NCI-H2171 treated with DMSO at 0.1 percent for 48 hours (cell line): ENCODE measurements around the gene ALB.

ENCODE experiments used
- DNase-seq: peaks from one replicate; lab custom pipeline; 2025; lab: John Stamatoyannopoulos, UW

ALB gene

DNA sequence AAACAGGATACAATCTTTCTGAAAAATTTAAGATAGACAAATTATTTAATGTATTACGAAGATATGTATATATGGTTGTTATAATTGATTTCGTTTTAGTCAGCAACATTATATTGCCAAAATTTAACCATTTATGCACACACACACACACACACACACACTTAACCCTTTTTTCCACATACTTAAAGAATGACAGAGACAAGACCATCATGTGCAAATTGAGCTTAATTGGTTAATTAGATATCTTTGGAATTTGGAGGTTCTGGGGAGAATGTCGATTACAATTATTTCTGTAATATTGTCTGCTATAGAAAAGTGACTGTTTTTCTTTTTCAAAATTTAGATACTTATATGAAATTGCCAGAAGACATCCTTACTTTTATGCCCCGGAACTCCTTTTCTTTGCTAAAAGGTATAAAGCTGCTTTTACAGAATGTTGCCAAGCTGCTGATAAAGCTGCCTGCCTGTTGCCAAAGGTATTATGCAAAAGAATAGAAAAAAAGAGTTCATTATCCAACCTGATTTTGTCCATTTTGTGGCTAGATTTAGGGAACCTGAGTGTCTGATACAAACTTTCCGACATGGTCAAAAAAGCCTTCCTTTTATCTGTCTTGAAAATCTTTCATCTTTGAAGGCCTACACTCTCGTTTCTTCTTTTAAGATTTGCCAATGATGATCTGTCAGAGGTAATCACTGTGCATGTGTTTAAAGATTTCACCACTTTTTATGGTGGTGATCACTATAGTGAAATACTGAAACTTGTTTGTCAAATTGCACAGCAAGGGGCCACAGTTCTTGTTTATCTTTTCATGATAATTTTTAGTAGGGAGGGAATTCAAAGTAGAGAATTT lies 5.2 kb downstream of the ALB start:
- DNase-seq, result no peak

DNA sequence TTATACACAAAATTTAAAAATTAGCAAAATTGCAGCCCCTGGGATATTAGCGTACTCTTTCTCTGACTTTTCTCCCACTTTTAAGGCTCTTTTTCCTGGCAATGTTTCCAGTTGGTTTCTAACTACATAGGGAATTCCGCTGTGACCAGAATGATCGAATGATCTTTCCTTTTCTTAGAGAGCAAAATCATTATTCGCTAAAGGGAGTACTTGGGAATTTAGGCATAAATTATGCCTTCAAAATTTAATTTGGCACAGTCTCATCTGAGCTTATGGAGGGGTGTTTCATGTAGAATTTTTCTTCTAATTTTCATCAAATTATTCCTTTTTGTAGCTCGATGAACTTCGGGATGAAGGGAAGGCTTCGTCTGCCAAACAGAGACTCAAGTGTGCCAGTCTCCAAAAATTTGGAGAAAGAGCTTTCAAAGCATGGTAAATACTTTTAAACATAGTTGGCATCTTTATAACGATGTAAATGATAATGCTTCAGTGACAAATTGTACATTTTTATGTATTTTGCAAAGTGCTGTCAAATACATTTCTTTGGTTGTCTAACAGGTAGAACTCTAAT lies 6.0 kb downstream of the ALB start:
- DNase-seq, result no peak

DNA sequence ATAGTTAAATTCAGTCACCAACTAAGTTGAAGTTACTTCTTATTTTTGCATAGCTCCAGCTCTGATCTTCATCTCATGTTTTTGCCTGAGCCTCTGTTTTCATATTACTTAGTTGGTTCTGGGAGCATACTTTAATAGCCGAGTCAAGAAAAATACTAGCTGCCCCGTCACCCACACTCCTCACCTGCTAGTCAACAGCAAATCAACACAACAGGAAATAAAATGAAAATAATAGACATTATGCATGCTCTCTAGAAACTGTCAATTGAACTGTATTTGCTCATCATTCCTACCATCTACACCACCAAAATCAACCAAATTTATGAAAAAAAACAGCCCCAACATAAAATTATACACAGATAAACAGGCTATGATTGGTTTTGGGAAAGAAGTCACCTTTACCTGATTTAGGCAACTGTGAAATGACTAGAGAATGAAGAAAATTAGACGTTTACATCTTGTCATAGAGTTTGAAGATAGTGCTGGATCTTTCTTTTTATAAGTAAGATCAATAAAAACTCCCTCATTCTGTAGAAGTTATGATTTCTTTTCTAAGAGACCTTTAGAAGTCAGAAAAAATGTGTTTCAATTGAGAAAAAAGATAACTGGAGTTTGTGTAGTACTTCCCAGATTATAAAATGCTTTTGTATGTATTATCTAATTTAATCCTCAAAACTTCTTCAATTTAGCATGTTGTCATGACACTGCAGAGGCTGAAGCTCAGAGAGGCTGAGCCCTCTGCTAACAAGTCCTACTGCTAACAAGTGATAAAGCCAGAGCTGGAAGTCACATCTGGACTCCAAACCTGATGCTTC lies 7.0 kb downstream of the ALB start:
- DNase-seq, result no peak

DNA sequence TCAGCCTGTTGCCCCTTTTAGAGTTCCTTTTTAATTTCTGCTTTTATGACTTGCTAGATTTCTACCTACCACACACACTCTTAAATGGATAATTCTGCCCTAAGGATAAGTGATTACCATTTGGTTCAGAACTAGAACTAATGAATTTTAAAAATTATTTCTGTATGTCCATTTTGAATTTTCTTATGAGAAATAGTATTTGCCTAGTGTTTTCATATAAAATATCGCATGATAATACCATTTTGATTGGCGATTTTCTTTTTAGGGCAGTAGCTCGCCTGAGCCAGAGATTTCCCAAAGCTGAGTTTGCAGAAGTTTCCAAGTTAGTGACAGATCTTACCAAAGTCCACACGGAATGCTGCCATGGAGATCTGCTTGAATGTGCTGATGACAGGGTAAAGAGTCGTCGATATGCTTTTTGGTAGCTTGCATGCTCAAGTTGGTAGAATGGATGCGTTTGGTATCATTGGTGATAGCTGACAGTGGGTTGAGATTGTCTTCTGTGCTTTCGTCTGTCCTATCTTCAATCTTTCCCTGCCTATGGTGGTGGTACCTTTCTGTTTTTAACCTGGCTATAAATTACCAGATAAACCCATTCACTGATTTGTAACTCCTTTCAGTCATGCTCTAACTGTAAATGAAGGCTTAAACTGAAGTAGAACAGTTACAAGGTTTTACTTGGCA lies 7.8 kb downstream of the ALB start:
- DNase-seq, result no peak

DNA sequence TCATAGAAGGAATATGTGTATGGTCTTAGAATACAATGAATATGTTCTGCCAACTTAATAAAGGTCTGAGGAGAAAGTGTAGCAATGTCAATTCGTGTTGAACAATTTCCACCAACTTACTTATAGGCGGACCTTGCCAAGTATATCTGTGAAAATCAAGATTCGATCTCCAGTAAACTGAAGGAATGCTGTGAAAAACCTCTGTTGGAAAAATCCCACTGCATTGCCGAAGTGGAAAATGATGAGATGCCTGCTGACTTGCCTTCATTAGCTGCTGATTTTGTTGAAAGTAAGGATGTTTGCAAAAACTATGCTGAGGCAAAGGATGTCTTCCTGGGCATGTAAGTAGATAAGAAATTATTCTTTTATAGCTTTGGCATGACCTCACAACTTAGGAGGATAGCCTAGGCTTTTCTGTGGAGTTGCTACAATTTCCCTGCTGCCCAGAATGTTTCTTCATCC lies 9.2 kb downstream of the ALB start:
- DNase-seq, result no peak

DNA sequence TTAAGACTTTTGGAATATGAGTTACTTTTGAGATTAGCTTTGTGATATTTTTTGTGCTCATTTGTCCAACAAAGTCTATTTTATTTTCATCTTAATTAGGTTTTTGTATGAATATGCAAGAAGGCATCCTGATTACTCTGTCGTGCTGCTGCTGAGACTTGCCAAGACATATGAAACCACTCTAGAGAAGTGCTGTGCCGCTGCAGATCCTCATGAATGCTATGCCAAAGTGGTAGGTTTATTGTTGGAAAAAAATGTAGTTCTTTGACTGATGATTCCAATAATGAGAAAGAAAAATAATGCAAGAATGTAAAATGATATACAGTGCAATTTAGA lies 10.8 kb downstream of the ALB start:
- no peak for DNase-seq

DNA sequence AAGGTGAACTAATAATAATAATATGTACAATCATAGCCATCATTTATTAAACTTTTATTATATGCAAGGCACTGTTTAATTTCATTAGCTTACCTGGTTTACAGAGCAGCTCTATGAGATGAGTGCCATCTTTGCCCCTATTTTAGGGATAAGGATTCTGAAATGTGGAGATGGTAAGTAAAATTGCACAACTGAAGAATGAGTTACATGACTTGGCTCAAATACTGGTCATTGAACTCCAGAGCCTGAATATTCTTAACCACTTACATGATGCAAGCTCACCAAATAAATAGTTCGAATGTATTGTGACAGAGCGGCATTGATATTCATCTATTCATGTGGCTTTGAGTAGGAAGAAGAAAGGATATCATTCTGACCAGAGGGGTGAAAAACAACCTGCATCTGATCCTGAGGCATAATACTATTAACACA lies 11.7 kb downstream of the ALB start:
- DNase-seq, result no peak

DNA sequence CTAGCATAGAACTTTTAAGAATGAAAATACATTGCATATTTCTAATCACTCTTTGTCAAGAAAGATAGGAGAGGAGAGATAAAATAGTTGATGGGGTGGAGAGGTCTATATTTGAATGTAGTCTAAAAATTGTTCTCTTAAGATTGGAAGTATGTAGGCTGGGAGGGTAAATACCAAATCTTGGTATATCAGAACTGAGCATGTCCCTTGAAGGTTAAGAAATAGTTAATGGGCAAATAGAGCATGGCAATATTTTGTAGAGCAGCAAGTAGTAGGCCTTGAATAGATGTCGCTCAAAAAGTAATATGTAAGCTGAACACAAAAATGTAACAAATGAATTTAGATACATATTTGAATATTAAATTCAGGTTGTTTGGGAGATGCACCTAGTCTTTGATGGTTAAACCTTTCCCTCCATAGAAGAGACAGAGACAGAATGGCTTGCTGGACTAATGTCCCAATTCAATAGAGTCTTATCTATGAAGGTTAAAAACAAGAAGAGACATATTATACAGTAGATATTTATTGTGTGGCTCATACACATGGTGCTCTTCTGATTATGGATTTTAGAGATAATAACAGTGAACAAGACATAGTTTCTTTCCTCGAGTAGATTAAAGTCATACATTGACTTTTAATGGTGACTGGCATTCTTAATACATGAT lies 12.5 kb downstream of the ALB start:
- no peak for DNase-seq

DNA sequence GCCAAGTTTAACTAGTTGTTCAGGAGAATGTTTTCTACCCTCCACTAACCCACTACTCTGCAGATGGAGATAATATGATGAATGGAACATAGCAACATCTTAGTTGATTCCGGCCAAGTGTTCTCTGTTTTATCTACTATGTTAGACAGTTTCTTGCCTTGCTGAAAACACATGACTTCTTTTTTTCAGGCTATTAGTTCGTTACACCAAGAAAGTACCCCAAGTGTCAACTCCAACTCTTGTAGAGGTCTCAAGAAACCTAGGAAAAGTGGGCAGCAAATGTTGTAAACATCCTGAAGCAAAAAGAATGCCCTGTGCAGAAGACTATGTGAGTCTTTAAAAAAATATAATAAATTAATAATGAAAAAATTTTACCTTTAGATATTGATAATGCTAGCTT lies 13.3 kb downstream of the ALB start:
- no peak for DNase-seq

DNA sequence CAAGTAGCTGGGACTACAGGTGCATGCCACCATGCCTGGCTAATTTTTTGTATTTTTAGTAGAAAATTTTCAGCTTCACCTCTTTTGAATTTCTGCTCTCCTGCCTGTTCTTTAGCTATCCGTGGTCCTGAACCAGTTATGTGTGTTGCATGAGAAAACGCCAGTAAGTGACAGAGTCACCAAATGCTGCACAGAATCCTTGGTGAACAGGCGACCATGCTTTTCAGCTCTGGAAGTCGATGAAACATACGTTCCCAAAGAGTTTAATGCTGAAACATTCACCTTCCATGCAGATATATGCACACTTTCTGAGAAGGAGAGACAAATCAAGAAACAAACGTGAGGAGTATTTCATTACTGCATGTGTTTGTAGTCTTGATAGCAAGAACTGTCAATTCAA lies 13.9 kb downstream of the ALB start:
- no peak for DNase-seq

DNA sequence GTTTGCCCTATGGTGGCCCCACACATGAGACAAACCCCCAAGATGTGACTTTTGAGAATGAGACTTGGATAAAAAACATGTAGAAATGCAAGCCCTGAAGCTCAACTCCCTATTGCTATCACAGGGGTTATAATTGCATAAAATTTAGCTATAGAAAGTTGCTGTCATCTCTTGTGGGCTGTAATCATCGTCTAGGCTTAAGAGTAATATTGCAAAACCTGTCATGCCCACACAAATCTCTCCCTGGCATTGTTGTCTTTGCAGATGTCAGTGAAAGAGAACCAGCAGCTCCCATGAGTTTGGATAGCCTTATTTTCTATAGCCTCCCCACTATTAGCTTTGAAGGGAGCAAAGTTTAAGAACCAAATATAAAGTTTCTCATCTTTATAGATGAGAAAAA lies 14.6 kb downstream of the ALB start:
- DNase-seq, result no peak

DNA sequence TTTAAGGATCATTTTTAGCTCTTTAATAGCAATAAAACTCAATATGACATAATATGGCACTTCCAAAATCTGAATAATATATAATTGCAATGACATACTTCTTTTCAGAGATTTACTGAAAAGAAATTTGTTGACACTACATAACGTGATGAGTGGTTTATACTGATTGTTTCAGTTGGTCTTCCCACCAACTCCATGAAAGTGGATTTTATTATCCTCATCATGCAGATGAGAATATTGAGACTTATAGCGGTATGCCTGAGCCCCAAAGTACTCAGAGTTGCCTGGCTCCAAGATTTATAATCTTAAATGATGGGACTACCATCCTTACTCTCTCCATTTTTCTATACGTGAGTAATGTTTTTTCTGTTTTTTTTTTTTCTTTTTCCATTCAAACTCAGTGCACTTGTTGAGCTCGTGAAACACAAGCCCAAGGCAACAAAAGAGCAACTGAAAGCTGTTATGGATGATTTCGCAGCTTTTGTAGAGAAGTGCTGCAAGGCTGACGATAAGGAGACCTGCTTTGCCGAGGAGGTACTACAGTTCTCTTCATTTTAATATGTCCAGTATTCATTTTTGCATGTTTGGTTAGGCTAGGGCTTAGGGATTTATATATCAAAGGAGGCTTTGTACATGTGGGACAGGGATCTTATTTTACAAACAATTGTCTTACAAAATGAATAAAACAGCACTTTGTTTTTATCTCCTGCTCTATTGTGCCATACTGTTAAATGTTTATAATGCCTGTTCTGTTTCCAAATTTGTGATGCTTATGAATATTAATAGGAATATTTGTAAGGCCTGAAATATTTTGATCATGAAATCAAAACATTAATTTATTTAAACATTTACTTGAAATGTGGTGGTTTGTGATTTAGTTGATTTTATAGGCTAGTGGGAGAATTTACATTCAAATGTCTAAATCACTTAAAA lies 15.3 kb downstream of the ALB start:
- no peak for DNase-seq

DNA sequence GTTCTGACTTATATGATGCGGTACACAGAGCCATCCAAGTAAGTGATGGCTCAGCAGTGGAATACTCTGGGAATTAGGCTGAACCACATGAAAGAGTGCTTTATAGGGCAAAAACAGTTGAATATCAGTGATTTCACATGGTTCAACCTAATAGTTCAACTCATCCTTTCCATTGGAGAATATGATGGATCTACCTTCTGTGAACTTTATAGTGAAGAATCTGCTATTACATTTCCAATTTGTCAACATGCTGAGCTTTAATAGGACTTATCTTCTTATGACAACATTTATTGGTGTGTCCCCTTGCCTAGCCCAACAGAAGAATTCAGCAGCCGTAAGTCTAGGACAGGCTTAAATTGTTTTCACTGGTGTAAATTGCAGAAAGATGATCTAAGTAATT lies 16.5 kb downstream of the ALB start:
- no peak for DNase-seq

DNA sequence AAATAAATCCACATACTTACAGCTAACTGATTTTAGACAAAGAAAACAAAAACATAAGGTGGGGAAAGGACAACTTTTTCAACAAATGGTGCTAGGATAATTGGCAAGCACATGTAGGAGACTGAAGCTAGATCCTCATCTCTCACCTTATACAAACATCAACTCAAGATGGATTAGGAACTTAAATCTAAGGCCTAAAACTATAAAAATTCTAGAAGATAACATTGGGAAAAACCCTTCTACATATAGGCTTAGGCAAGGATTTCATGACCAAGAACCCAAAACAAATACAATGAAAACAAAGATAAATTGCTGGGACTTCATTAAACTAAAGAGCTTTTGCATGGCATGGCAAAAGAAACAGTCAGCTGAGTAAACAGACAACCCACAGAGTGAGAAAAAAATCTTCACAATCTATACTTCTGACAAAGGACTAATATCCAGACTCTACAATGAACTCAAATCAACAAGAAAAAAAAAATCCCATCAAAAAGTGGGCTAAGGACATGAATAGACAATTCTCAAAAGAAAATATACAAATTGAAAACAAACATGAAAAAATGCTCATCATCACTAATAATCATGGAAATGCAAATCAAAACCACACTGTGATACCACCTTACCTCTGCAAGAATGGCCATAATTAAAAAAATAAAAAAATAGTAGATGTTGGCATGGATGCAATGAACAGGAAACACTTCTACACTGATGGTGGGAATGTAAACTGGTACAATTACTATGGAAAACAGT lies 17.8 kb downstream of the ALB start:
- no peak for DNase-seq

DNA sequence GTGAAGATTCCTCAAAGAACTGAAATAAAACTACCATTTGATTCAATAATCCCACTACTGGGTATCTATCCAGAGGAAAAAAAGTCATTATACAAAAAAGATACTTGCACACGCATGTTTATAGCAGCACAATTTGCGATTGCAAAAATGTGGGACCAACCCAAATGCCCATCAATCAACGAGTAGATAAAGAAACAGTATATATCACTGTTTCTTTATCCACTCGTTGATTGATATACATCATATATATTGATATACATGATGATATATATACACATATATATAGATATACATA lies 18.3 kb downstream of the ALB start:
- no peak for DNase-seq

DNA sequence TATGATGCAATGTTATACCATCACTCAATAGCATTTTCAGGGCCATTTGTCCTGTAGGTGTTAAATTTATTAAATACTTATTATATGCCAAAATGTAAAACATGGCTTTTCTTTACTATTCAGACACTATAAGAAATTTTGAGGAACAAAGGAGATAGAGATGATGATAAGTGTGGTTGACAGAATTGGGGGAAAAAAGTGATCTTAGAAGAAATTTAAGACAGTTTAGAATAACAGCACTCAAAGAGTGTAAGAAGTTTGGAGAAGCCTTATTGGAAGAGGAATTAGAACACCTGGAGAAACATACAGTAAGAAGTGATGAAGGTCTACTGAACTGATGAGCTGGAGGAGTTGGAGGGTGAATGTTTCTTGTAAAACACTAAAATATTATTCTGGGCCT lies 19.1 kb downstream of the ALB start:
- no peak for DNase-seq

DNA sequence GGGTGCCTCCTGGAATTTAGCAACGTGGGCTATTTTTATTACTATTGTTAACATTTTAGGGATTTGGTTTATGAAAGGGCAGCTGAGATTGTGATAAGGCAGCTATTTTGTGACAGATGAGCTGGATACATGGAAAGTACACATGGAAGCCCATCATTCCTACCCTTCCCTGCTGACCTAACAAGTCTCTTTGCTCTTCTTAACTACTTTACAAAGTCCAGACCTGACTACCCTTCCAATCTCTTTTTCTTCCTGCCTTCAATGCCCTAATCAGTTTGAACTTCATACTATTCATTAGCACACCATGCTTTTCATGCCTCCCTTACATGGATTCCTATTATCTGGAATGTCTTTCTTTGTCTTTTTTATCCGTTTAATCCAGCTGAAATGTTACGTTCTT lies 22.6 kb downstream of the ALB start:
- no peak for DNase-seq

DNA sequence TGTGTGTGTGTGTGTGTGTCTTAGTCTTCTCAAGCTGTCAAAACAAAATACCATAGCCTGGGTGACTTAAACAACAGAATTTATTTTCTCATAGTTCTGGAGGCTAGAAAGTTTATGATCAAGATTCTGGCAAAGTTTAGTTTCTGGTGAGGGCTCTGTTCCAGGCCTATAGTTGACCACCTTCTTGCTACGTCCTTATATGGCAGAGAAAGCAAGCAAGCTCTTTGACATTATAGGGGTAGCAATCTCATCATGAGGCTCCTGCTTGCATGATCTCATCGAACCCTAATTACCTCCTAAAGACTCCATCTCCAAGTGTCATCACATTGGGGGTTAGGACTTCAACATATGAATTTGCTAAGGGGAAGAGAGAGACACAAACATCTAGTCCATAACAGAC lies 25.0 kb downstream of the ALB start:
- no peak for DNase-seq

DNA sequence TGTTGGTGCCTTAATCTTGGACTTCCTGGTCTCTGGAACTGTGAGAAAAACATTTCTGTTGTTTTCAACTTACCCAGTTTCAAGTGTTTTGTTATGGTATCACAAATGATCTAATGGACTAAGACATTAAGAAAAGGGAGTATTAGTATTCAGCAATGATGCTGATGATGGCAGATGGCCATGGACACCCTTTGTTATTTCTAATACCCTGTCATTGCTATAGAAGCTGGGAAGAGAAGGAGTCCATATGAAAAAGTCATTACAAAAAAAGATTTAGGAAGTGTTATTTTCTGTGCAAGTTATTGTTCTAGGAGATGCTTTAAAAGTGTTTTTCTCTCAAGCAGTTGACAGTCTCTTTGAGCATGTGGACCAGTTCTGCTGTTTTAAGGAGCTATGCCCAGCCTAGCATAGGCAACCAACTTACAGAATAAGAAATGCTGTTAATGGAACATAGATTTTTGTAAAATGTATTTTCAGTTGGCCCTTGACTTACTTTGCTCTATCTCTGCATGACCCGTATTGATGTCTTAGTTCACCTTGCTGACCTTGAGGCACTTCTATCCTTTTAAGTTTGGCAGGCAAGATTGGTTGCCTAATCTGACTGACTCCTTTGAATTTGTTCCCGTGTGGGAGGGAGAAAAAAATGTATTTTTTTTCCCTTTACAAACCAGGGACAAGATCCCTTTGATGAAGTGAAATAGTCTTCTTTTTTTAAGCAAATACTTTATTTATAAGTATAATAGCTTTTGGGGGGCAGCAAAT lies 25.9 kb downstream of the ALB start:
- no peak for DNase-seq

DNA sequence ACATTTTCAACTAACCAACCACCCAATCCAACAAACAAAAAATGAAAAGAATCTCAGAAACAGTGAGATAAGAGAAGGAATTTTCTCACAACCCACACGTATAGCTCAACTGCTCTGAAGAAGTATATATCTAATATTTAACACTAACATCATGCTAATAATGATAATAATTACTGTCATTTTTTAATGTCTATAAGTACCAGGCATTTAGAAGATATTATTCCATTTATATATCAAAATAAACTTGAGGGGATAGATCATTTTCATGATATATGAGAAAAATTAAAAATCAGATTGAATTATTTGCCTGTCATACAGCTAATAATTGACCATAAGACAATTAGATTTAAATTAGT lies 27.7 kb downstream of the ALB start:
- no peak for DNase-seq
